Left ventricle myocardium inferior (tissue), 1 donor: Measurements from ENCODE around the gene SHMT2. TPM values are rescaled to one million over a fixed set of nuclear protein-coding genes. Genes with fewer than 3 reads are reported as not detected.

Experiments
- DNase-seq: peaks from one replicate; pipeline ENCODE4 v3.0.0-alpha.2; 2020
- H3K27ac ChIP-seq: fragments of 200-600 bp; replicated peaks from 2 replicates; pipeline ENCODE4 v1.8.0; 2021
- H3K27me3 ChIP-seq: fragments of 200-600 bp; 2 replicates; pipeline ENCODE4 v1.8.0; 2021; ENCODE audit warnings: low read depth
- H3K36me3 ChIP-seq: fragments of 200-600 bp; 2 replicates; pipeline ENCODE4 v1.8.0; 2021
- H3K4me1 ChIP-seq: fragments of 200-600 bp; 2 replicates; pipeline ENCODE4 v1.8.0; 2021
- H3K4me3 ChIP-seq: fragments of 200-600 bp; 2 replicates; pipeline ENCODE4 v1.8.0; 2021; ENCODE audit warnings: mild to moderate bottlenecking, moderate library complexity
- H3K9me3 ChIP-seq: fragments of 200-600 bp; replicated peaks from 2 replicates; pipeline ENCODE4 v1.8.0; 2021
- intact Hi-C: fragments of 100-400 bp; cut with micrococcal nuclease; formaldehyde crosslinking; loops from one replicate; pipeline ENCODE4 v1.11.0; 2022
- total RNA-seq: library from RNA; stranded (reverse); fragmentation: NEBNext Ultra II Directional; extraction: Animal tissue kit (Norgen Biotek cat#: 25700); gene quantifications from one replicate; pipeline ENCODE4 v1.2.1, GENCODE V29; 2021
- TF ChIP-seq, protein P1 (sequence below): fragments of 200-600 bp; IDR thresholded peaks from 2 replicates; pipeline ENCODE4 v1.8.0; 2021; ENCODE audit warnings: antibody characterized with exemption, mild to moderate bottlenecking, borderline replicate concordance
- donor health status: DM: no; HTN: yes; CAD: no; lungs with severe emphysema.

SHMT2 gene
- total RNA-seq, 1 donor from 2014 or later = 22.9 TPM

DNA sequence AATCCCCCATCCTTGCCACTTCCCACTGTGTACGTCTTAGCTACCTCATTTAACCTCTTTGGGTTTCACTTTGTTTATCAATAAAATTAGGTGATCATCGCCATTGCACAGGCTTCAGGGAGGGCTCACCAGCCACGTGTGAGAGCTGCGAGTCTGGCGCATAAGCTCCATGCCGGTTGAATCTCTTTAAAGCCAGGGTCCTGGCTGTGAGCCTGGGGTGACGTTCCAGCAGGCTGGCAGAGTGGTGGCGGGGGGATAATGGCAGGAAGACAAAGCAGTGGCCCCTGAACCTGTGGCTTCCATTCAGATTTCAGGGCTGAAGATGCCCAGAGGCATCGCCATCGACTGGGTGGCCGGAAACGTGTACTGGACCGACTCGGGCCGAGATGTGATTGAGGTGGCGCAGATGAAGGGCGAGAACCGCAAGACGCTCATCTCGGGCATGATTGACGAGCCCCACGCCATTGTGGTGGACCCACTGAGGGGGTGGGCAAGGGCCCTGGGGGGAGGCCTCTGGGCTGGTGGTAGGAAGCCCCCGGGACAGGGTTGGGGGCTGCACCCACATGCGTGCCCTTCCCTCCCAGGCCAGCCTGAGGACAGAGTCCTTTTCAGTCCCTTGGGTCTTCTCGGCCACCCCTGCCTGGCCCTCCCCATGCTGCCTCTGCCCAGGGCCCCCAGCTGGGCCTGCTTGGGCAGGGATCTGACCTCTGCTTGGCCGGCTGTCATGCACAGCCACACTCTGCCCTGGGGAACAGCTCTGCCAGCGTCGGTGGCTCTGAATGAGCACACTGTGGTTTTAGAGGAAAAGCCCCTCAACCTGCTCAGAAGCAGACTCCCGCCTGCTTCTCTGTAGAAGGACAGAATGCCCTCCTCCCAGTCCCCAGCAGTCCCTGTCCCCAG lies 21.5 kb upstream of the SHMT2 start:
- intact Hi-C loops = no loop called here
- Histone ChIP-seq H3K36me3 (peaks cover 86% of the 10 kb centered on the region), H3K27ac (peak overlapping the region; percentile 80), H3K4me1 (peaks cover 33% of the 10 kb centered on the region), H3K4me3 (no peak overlapping the region), H3K27me3 (no peaks in the 10 kb centered on the region), H3K9me3 (no peaks in the 10 kb centered on the region)
- TF ChIP-seq, protein P1, sequence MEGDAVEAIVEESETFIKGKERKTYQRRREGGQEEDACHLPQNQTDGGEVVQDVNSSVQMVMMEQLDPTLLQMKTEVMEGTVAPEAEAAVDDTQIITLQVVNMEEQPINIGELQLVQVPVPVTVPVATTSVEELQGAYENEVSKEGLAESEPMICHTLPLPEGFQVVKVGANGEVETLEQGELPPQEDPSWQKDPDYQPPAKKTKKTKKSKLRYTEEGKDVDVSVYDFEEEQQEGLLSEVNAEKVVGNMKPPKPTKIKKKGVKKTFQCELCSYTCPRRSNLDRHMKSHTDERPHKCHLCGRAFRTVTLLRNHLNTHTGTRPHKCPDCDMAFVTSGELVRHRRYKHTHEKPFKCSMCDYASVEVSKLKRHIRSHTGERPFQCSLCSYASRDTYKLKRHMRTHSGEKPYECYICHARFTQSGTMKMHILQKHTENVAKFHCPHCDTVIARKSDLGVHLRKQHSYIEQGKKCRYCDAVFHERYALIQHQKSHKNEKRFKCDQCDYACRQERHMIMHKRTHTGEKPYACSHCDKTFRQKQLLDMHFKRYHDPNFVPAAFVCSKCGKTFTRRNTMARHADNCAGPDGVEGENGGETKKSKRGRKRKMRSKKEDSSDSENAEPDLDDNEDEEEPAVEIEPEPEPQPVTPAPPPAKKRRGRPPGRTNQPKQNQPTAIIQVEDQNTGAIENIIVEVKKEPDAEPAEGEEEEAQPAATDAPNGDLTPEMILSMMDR = no peak
- DNase-seq = no peak

DNA sequence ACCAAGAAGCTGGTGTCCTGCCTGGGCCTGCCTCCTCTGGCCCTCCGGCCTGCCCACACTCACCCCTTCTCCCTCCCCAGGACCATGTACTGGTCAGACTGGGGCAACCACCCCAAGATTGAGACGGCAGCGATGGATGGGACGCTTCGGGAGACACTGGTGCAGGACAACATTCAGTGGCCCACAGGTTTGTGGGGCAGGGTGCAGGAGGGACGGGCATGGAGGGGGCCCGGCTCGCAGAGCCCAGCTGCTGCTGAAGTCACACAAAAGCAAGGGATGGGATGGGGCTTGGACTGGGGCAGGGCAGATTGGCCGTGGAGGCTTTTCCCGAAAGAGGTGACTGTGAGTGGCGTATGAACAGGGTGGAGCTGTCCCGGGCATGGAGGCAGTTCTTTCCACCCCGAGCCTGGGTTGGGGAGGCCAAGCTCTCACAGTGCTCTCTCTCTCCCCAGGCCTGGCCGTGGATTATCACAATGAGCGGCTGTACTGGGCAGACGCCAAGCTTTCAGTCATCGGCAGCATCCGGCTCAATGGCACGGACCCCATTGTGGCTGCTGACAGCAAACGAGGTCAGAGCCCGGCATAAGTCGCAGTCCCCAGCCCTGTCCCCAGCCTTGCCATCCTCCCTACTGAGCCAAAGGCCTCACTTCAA lies 20.8 kb upstream of the SHMT2 start:
- Histone ChIP-seq H3K4me3 (no peak overlapping the region), H3K4me1 (peaks cover 41% of the 10 kb centered on the region), H3K9me3 (no peaks in the 10 kb centered on the region), H3K36me3 (peaks cover 78% of the 10 kb centered on the region), H3K27ac (peak overlapping the region; percentile 80), H3K27me3 (no peaks in the 10 kb centered on the region)
- intact Hi-C loops = no loop called here
- DNase-seq = peak; percentile 84
- TF ChIP-seq, protein P1 = no peak

DNA sequence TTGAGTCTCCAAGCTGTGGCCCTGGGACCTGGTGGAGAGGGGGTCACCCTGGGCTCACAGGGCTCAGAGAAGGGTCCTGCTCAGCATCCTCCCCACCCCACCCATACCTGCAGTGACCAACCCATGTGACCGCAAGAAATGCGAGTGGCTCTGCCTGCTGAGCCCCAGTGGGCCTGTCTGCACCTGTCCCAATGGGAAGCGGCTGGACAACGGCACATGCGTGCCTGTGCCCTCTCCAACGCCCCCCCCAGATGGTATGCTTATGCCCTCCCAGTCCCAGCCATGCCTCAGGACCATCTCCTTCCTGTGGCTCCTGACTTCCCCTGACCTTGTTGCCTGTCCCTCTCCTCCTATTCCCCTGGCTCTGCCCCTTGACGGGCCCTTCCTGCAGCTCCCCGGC lies 19.6 kb upstream of the SHMT2 start:
- no peaks in the 10 kb centered on the region for H3K9me3 ChIP-seq
- H3K4me1 ChIP-seq = peaks cover 52% of the 10 kb centered on the region
- intact Hi-C loops = no loop called here
- peaks cover 5% of the 10 kb centered on the region for H3K27me3 ChIP-seq
- H3K27ac ChIP-seq = peak overlapping the region; percentile 80
- TF ChIP-seq, protein P1 = no peak
- peaks cover 67% of the 10 kb centered on the region for H3K36me3 ChIP-seq
- DNase-seq = no peak
- no peak overlapping the region for H3K4me3 ChIP-seq

DNA sequence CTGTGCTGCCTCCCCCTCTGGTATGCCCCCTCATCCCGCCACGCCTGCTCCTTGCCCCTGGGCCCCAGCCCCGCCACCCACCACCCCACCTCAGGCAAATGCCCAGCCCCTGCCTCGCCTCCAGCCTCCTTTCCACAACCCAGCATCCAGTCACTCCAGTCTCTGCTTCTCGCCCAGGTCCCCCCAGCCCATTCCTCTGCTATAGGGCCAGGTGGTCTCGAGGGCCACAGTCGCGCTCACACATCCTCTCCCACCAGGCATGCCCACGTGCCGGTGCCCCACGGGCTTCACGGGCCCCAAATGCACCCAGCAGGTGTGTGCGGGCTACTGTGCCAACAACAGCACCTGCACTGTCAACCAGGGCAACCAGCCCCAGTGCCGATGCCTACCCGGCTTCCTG lies 19.1 kb upstream of the SHMT2 start:
- DNase-seq = no peak
- peaks cover 11% of the 10 kb centered on the region for H3K27me3 ChIP-seq
- TF ChIP-seq, protein P1 = no peak
- peaks cover 61% of the 10 kb centered on the region for H3K36me3 ChIP-seq
- intact Hi-C loops = no loop called here
- no peak overlapping the region for H3K4me3 ChIP-seq
- no peaks in the 10 kb centered on the region for H3K9me3 ChIP-seq
- peaks cover 57% of the 10 kb centered on the region for H3K4me1 ChIP-seq
- no peak overlapping the region for H3K27ac ChIP-seq

DNA sequence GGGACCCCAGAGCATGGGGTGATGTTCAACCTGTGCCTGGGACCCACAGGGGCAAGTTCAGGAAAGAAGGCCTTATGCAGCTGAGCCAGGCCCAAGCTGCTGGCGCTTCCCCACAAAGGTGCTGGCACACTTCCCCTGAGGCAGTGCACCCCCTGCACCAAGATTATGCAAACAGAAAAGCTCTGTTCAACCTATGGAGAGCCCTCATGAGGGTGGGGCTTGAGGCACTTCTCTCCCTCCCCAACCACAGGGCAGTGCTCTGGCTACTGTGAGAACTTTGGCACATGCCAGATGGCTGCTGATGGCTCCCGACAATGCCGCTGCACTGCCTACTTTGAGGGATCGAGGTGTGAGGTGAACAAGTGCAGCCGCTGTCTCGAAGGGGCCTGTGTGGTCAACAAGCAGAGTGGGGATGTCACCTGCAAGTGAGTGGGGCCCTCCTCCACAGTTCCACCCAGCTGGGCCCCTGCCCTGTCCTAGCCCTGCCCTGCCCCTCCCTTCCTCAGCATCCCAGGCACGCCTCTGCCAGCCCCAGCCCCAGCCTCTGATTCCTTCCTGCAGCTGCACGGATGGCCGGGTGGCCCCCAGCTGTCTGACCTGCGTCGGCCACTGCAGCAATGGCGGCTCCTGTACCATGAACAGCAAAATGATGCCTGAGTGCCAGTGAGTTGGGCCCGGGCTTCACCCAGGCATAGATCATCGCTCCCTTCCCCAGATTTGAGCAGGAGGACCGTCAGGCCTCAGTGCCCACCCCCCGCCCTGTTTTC lies 18.4 kb upstream of the SHMT2 start:
- Histone ChIP-seq H3K9me3 (no peaks in the 10 kb centered on the region), H3K4me1 (peaks cover 63% of the 10 kb centered on the region), H3K27ac (no peak overlapping the region), H3K27me3 (peaks cover 17% of the 10 kb centered on the region), H3K36me3 (peaks cover 55% of the 10 kb centered on the region), H3K4me3 (no peak overlapping the region)
- no peak for DNase-seq
- intact Hi-C loops = no loop called here
- TF ChIP-seq, protein P1 = no peak
